Mammary epithelial cell (primary cell): Measurements from ENCODE around the gene TCF7.

Experiments
- EZH2 ChIP-seq: IDR thresholded peaks from 2 replicates; pipeline ENCODE4 v1.6.1; 2012; ENCODE audit warnings: low read length, inconsistent platforms, borderline replicate concordance
- TF ChIP-seq, protein P1 (sequence below), 2 donors: IDR thresholded peaks in 1 of 2; conservative IDR thresholded peaks in 1 of 2; 2 replicates each; pipeline ENCODE4 v1.5.1; 2011 to 2012; ENCODE audit warnings: inconsistent platforms in 2 of 2, low read length in 2 of 2, mild to moderate bottlenecking in 2 of 2, control low read depth in 1 of 2, low read depth in 1 of 2; ENCODE audit not compliant: insufficient read depth in 1 of 2; ENCODE audit errors: extremely low read depth in 1 of 2

- TF ChIP-seq, protein P1, sequence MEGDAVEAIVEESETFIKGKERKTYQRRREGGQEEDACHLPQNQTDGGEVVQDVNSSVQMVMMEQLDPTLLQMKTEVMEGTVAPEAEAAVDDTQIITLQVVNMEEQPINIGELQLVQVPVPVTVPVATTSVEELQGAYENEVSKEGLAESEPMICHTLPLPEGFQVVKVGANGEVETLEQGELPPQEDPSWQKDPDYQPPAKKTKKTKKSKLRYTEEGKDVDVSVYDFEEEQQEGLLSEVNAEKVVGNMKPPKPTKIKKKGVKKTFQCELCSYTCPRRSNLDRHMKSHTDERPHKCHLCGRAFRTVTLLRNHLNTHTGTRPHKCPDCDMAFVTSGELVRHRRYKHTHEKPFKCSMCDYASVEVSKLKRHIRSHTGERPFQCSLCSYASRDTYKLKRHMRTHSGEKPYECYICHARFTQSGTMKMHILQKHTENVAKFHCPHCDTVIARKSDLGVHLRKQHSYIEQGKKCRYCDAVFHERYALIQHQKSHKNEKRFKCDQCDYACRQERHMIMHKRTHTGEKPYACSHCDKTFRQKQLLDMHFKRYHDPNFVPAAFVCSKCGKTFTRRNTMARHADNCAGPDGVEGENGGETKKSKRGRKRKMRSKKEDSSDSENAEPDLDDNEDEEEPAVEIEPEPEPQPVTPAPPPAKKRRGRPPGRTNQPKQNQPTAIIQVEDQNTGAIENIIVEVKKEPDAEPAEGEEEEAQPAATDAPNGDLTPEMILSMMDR (conservative IDR thresholded peaks at IDR 0.05 in 1 of 2, IDR thresholded peaks at IDR 0.05 in 1 of 2; ENCODE audit: extremely low read depth in 1 of 2, insufficient read depth in 1 of 2, low read depth in 1 of 2, low read length in 2 of 2), result no peak
- TF ChIP-seq EZH2, result no peak
Measured at GRCh38 chr5:134100283-134101091, 14.0 kb upstream of the TCF7 start.
